Caco-2 (cell line): Measurements from ENCODE around the gene LRRC72. TPM values are rescaled to one million over a fixed set of nuclear protein-coding genes. Genes with fewer than 3 reads are reported as not detected.

Experiments used
- BruUV-seq: library from RNA; stranded (reverse); fragments of 400-500 nt; replicated peaks from 2 replicates; lab custom pipeline; 2021; lab: Mats Ljungman, UMichigan
- CTCF ChIA-PET: fragments of 300-600 bp; sonication (Branson Sonifier 250); formaldehyde crosslinking; loops from one replicate; lab custom pipeline; 2022; ENCODE audit warnings: antibody characterized with exemption; lab: Charles Lee
- POLR2A ChIA-PET: fragments of 300-600 bp; sonication (Branson Sonifier 250); formaldehyde crosslinking; loops from one replicate; lab custom pipeline; 2022; ENCODE audit warnings: antibody characterized with exemption; lab: Charles Lee
- DNase-seq, 2 experiments: peaks; one replicate each; pipeline versions ENCODE4 v3.0.0 to v3.0.0-alpha.2; 2020 to 2022
- H3K27me3 ChIP-seq: replicated peaks from 2 replicates; pipeline ENCODE4 v1.6.0; 2011; ENCODE audit warnings: low read length; ENCODE audit not compliant: control insufficient read depth, insufficient read depth
- H3K36me3 ChIP-seq: 2 replicates; pipeline ENCODE4 v1.5.1; 2011; ENCODE audit warnings: low read length; ENCODE audit not compliant: control insufficient read depth, insufficient read depth
- H3K4me1 ChIP-seq: fragments of 250-450 bp; sonication (Bioruptor Pico); 2 replicates; pipeline ENCODE4 v1.5.1; 2020; ENCODE audit warnings: mild to moderate bottlenecking
- H3K4me3 ChIP-seq: 2 replicates; pipeline ENCODE4 v1.5.1; 2011; ENCODE audit warnings: low read depth, mild to moderate bottlenecking, control low read depth, low read length
- H3K9me3 ChIP-seq: fragments of 250-450 bp; sonication (Bioruptor Pico); 2 replicates; pipeline ENCODE4 v1.5.1; 2020; ENCODE audit warnings: mild to moderate bottlenecking, moderate library complexity
- H3K27ac Mint-ChIP-seq: one replicate; pipeline ENCODE4 v1.8.0; 2022; ENCODE audit warnings: mixed read lengths; ENCODE audit not compliant: unreplicated experiment
- H3K27me3 Mint-ChIP-seq: one replicate; pipeline ENCODE4 v1.8.0; 2022; ENCODE audit warnings: mixed read lengths; ENCODE audit not compliant: insufficient read depth, unreplicated experiment
- H3K36me3 Mint-ChIP-seq: one replicate; pipeline ENCODE4 v1.8.0; 2022; ENCODE audit warnings: mild to moderate bottlenecking, mixed read lengths; ENCODE audit not compliant: insufficient read depth, unreplicated experiment
- H3K4me1 Mint-ChIP-seq: one replicate; pipeline ENCODE4 v1.8.0; 2022; ENCODE audit warnings: low read depth, mixed read lengths; ENCODE audit not compliant: unreplicated experiment
- H3K4me3 Mint-ChIP-seq: one replicate; pipeline ENCODE4 v1.8.0; 2022; ENCODE audit warnings: mild to moderate bottlenecking, moderate library complexity, mixed read lengths; ENCODE audit not compliant: unreplicated experiment
- H3K9me3 Mint-ChIP-seq: one replicate; pipeline ENCODE4 v1.8.0; 2022; ENCODE audit warnings: mixed read lengths; ENCODE audit not compliant: unreplicated experiment
- CTCF ChIP-seq, 2 experiments: fragments of 200-600 bp in 1 of 2; IDR thresholded peaks; 1 replicate in 1 of 2; 2 replicates in 1 of 2; pipeline versions ENCODE4 v1.5.1 to v1.8.0; 2011 to 2022; ENCODE audit warnings: antibody characterized with exemption in 1 of 2, control low read depth in 1 of 2, inconsistent platforms in 1 of 2, low read depth in 1 of 2, low read length in 1 of 2, mild to moderate bottlenecking in 1 of 2, moderate library complexity in 1 of 2; ENCODE audit not compliant: insufficient read depth in 1 of 2, severe bottlenecking in 1 of 2, unreplicated experiment in 1 of 2
- intact Hi-C: fragments of 100-400 bp; cut with micrococcal nuclease; formaldehyde crosslinking; loops from one replicate; pipeline ENCODE4 v1.10.0; 2022; ENCODE audit not compliant: unreplicated experiment
- total RNA-seq: library from RNA; stranded (reverse); gene quantifications from 2 replicates; pipeline ENCODE4 v1.2.3, GENCODE V29; 2022

The LRRC72 gene
- total RNA-seq, 1 experiment from 2014 or later, result not detected

DNA sequence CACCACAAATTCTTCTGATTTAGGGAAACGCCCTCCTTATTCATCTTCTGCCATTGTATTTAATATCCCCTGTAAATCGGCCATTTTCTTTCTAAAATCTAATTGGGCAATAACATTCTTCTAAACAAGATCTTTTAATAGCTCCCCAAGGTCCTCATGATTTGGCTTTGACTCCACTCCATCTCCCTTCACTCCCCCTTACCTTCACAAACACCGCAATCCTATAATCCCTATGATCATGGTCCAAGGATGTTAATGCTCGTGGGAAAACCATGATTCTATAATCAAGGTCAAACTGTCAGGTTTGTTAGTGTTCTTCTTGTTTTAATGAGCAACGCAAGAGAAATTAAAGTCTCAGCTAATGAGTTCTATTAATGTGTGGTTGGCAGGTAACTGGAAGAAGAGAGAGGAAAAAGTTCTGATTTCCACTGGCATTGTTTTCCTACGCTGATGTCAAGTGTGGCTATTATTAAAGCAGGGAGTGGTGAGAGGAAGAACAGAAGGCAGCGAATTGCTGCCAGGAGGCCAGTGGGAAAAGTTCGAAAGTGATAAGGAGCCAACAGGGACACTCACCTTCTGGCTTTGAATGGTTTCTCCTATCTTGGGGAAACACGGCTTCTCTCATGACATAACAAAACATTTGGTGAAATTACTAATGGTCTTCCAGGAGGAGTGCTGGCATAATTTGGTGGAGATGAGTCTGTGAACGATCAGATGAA lies 28.1 kb downstream of the LRRC72 start:
- no peaks in the 10 kb centered on the region for H3K4me1 ChIP-seq
- ChIA-PET POLR2A (no interaction called here), CTCF (interaction anchor here (0.8 kb wide), 1 partner anchor 10 kb away, joined by 3 read pairs; no protein-coding TSS in a partner anchor)
- H3K36me3 ChIP-seq, result no peaks in the 10 kb centered on the region
- no peaks in the 10 kb centered on the region for H3K9me3 ChIP-seq
- Mint-ChIP-seq H3K27me3 (no peaks in the 10 kb centered on the region), H3K36me3 (no peaks in the 10 kb centered on the region), H3K9me3 (no peaks in the 10 kb centered on the region), H3K4me1 (no peaks in the 10 kb centered on the region), H3K4me3 (no peak overlapping the region), H3K27ac (no peak overlapping the region)
- intact Hi-C loops, result no loop called here
- TF ChIP-seq CTCF (IDR thresholded peaks at IDR 0.05; ENCODE audit: insufficient read depth in 1 of 2, low read depth in 1 of 2, low read length in 1 of 2, severe bottlenecking in 1 of 2, unreplicated experiment in 1 of 2), result no peak
- DNase-seq, result no peak
- no TSS peak for BruUV-seq
- H3K27me3 ChIP-seq, result no peaks in the 10 kb centered on the region
- H3K4me3 ChIP-seq, result no peak overlapping the region

DNA sequence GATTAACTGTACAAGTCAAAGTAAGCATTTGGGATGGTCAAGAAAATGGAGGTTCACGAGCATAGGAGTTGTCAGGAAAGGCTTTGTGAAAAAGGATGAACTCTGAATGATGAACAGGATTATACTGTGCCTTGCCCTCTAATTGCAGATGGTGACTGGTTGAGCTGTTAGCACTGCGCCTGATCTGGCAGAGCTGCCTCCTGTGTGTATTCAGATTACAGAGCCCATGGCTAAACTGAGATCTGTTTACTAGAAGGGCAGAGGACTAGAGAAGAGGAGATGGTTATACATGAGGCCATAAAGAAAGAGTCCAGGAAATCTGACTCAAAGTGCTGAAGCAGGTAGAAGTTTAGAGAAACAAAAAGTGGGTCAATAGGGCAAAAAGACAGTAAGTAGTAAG lies 29.7 kb downstream of the LRRC72 start:
- Mint-ChIP-seq H3K4me1 (no peaks in the 10 kb centered on the region), H3K27me3 (no peaks in the 10 kb centered on the region), H3K4me3 (no peak overlapping the region), H3K36me3 (no peaks in the 10 kb centered on the region), H3K27ac (no peak overlapping the region), H3K9me3 (no peaks in the 10 kb centered on the region)
- Histone ChIP-seq H3K4me1 (no peaks in the 10 kb centered on the region), H3K4me3 (no peak overlapping the region), H3K9me3 (no peaks in the 10 kb centered on the region), H3K36me3 (no peaks in the 10 kb centered on the region), H3K27me3 (no peaks in the 10 kb centered on the region)
- TF ChIP-seq CTCF (IDR thresholded peaks at IDR 0.05; ENCODE audit: insufficient read depth in 1 of 2, low read depth in 1 of 2, low read length in 1 of 2, severe bottlenecking in 1 of 2, unreplicated experiment in 1 of 2), result no peak
- BruUV-seq, result no TSS peak
- no peak for DNase-seq
- ChIA-PET CTCF (interaction anchor here (0.7 kb wide), 1 partner anchor 8 kb away, joined by 5 read pairs; no protein-coding TSS in a partner anchor), POLR2A (no interaction called here)
- intact Hi-C loops, result no loop called here

- CTCF ChIA-PET, result no interaction called here
- H3K4me1 Mint-ChIP-seq, result peaks cover 10% of the 10 kb centered on the region
- POLR2A ChIA-PET, result interaction anchor here (0.5 kb wide), 1 partner anchor 28 kb away, joined by 3 read pairs; no protein-coding TSS in a partner anchor
Observed at GRCh38 chr7:16558761-16559302, 32.2 kb downstream of the LRRC72 start.

More at GRCh38 chr7:16558761-16559302, 32.2 kb downstream of the LRRC72 start:
- H3K9me3 ChIP-seq, result no peaks in the 10 kb centered on the region
- no peak for DNase-seq
- no TSS peak for BruUV-seq
- no peak overlapping the region for H3K4me3 ChIP-seq
- no peaks in the 10 kb centered on the region for H3K27me3 Mint-ChIP-seq
- H3K36me3 Mint-ChIP-seq, result no peaks in the 10 kb centered on the region
- H3K9me3 Mint-ChIP-seq, result no peaks in the 10 kb centered on the region
- no peak overlapping the region for H3K27ac Mint-ChIP-seq
- no peaks in the 10 kb centered on the region for H3K4me1 ChIP-seq
- TF ChIP-seq CTCF (IDR thresholded peaks at IDR 0.05; ENCODE audit: insufficient read depth in 1 of 2, low read depth in 1 of 2, low read length in 1 of 2, severe bottlenecking in 1 of 2, unreplicated experiment in 1 of 2), result no peak
- intact Hi-C loops, result no loop called here
- no peaks in the 10 kb centered on the region for H3K36me3 ChIP-seq
- H3K4me3 Mint-ChIP-seq, result no peak overlapping the region
- no peaks in the 10 kb centered on the region for H3K27me3 ChIP-seq
